HG03520 (cell line): ENCODE results near the gene BAIAP2.

ENCODE experiments used
- ATAC-seq: cut with Tn5 transposase; IDR thresholded peaks from one replicate; pipeline ENCODE4 v1.9.1; 2021; ENCODE audit warnings: mild to moderate bottlenecking, moderate library complexity; ENCODE audit not compliant: unreplicated experiment

Gene BAIAP2

GRCh38 chr17:81102352-81102751 is 67.4 kb downstream of the BAIAP2 start:
- ATAC-seq: no peak

- ATAC-seq: no peak
These were observed 67.9 kb downstream of the BAIAP2 start for GRCh38 chr17:81102869-81103268.

GRCh38 chr17:81103379-81103778 is 68.4 kb downstream of the BAIAP2 start:
- no peak for ATAC-seq

GRCh38 chr17:81106716-81107115 is 71.8 kb downstream of the BAIAP2 start:
- no peak for ATAC-seq

- ATAC-seq: no peak
These were observed 73.3 kb downstream of the BAIAP2 start for GRCh38 chr17:81108220-81108619.

- no peak for ATAC-seq
These were observed 75.0 kb downstream of the BAIAP2 start for GRCh38 chr17:81109957-81110356.

- ATAC-seq: no peak
These were observed 75.6 kb downstream of the BAIAP2 start for GRCh38 chr17:81110488-81111040.

GRCh38 chr17:81111066-81111465 is 76.1 kb downstream of the BAIAP2 start:
- ATAC-seq: no peak

- no peak for ATAC-seq
These were observed 77.5 kb downstream of the BAIAP2 start for GRCh38 chr17:81112450-81112849.

- ATAC-seq: no peak
These were observed 78.3 kb downstream of the BAIAP2 start for GRCh38 chr17:81113158-81113724.

GRCh38 chr17:81114351-81115093 is 79.6 kb downstream of the BAIAP2 start:
- no peak for ATAC-seq

GRCh38 chr17:81115219-81115618 is 80.3 kb downstream of the BAIAP2 start:
- no peak for ATAC-seq

GRCh38 chr17:81115749-81116464 is 81.0 kb downstream of the BAIAP2 start:
- ATAC-seq: no peak

- ATAC-seq: no peak
These were observed 81.8 kb downstream of the BAIAP2 start for GRCh38 chr17:81116704-81117103.

GRCh38 chr17:81117672-81118198 is 82.8 kb downstream of the BAIAP2 start:
- ATAC-seq: no peak

- ATAC-seq: no peak
These were observed 83.6 kb downstream of the BAIAP2 start for GRCh38 chr17:81118308-81119221.

GRCh38 chr17:81119223-81120148 is 84.5 kb downstream of the BAIAP2 start:
- no peak for ATAC-seq

GRCh38 chr17:81120149-81120484 is 85.2 kb downstream of the BAIAP2 start:
- no peak for ATAC-seq
